ENCODE measurements around the gene OR6X1.

Gene OR6X1

DNA sequence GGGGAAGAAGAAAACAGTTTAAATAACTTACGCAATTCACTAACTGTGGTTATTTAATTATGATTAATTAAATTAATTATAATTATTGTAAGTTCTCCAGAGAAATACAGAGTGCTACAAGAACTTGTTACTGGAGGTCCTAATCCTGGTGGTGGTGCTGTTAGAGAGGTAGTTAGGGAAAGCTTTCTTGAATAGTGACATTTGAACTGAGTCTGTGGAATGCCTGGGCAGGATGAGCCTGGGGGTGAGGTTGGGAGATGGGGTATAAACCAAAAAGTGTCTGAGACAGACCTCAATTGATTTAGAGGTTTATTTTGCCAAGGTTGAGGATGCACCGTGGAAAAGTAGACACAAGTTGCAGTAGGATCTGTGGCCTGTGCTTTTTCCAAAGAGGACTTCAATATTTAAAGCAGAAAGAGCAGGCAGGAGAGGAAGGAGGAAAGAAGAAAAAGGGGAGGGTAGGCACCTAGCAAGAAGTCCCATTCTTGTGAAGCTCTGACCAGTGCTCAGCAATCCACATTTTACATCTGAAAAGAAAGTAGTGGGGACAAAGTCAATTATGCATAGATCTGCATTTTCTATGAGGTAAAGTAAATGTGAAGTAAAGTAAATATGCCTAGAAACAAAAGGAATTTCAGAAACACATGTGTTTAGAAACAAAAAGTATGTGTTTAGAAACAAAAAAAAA is 8.4 kb downstream of the OR6X1 start:
- Histone ChIP-seq H3K36me3 (ENCODE audit: insufficient read depth, low read length) (no peaks in the 10 kb centered on the region), H3F3A (ENCODE audit: low read depth) (no peaks in the 10 kb centered on the region), H3K4me1 (ENCODE audit: insufficient read depth, low read length, poor library complexity, severe bottlenecking) (peaks cover 8% of the 10 kb centered on the region), H3K4me3 (ENCODE audit: low read length, poor library complexity, severe bottlenecking) (no peak overlapping the region), H2AFZ (ENCODE audit: low read length) (no peak overlapping the region), H4K20me1 (ENCODE audit: insufficient read depth, low read length, poor library complexity, severe bottlenecking) (no peaks in the 10 kb centered on the region), H3K4me2 (ENCODE audit: low read depth, low read length, poor library complexity, severe bottlenecking) (no peak overlapping the region), H3K27me3 (ENCODE audit: insufficient read depth, low read length, poor library complexity, severe bottlenecking) (peaks cover 7% of the 10 kb centered on the region), H3K9me3 (ENCODE audit: insufficient read depth, low read depth, low read length) (no peaks in the 10 kb centered on the region), H3K9me2 (replicated peaks; ENCODE audit: low read depth, low read length) (no peaks in the 10 kb centered on the region), H3K9ac (ENCODE audit: low read depth, low read length, poor library complexity, severe bottlenecking) (no peak overlapping the region), H3K79me2 (ENCODE audit: insufficient read depth, low read length) (peaks cover 4% of the 10 kb centered on the region)
- TF ChIP-seq, protein P1, sequence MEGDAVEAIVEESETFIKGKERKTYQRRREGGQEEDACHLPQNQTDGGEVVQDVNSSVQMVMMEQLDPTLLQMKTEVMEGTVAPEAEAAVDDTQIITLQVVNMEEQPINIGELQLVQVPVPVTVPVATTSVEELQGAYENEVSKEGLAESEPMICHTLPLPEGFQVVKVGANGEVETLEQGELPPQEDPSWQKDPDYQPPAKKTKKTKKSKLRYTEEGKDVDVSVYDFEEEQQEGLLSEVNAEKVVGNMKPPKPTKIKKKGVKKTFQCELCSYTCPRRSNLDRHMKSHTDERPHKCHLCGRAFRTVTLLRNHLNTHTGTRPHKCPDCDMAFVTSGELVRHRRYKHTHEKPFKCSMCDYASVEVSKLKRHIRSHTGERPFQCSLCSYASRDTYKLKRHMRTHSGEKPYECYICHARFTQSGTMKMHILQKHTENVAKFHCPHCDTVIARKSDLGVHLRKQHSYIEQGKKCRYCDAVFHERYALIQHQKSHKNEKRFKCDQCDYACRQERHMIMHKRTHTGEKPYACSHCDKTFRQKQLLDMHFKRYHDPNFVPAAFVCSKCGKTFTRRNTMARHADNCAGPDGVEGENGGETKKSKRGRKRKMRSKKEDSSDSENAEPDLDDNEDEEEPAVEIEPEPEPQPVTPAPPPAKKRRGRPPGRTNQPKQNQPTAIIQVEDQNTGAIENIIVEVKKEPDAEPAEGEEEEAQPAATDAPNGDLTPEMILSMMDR (conservative IDR thresholded peaks at IDR 0.05; ENCODE audit: low read length), result no peak
- no peak for TF ChIP-seq EZH2phosphoT487 (IDR thresholded peaks at IDR 0.05; ENCODE audit: borderline replicate concordance)

- peak overlapping the region; percentile 81 for H3K4me3 ChIP-seq (ENCODE audit: low read length, poor library complexity, severe bottlenecking)
- H3K79me2 ChIP-seq (ENCODE audit: insufficient read depth, low read length), result peaks cover 36% of the 10 kb centered on the region
- no peaks in the 10 kb centered on the region for H3F3A ChIP-seq (ENCODE audit: low read depth)
- H3K36me3 ChIP-seq (ENCODE audit: insufficient read depth, low read length), result peaks cover 3% of the 10 kb centered on the region; the same call in 1 of the 2 replicates
- peak overlapping the region; percentile 80 for H3K4me2 ChIP-seq (ENCODE audit: low read depth, low read length, poor library complexity, severe bottlenecking)
- H3K9ac ChIP-seq (ENCODE audit: low read depth, low read length, poor library complexity, severe bottlenecking), result peak overlapping the region; percentile 91
- TF ChIP-seq, protein P1 (conservative IDR thresholded peaks at IDR 0.05; ENCODE audit: low read length), result no peak
- H3K9me2 ChIP-seq (replicated peaks; ENCODE audit: low read depth, low read length), result no peaks in the 10 kb centered on the region
- H3K4me1 ChIP-seq (ENCODE audit: insufficient read depth, low read length, poor library complexity, severe bottlenecking), result peaks cover 32% of the 10 kb centered on the region
- peaks cover 7% of the 10 kb centered on the region for H3K27me3 ChIP-seq (ENCODE audit: insufficient read depth, low read length, poor library complexity, severe bottlenecking)
- H4K20me1 ChIP-seq (ENCODE audit: insufficient read depth, low read length, poor library complexity, severe bottlenecking), result peaks cover 10% of the 10 kb centered on the region
- 0 out of 2 replicates have a peak overlapping the region, but pooled peaks have one; percentile 95 for H2AFZ ChIP-seq (ENCODE audit: low read length)
- no peaks in the 10 kb centered on the region for H3K9me3 ChIP-seq (ENCODE audit: insufficient read depth, low read depth, low read length)
These were observed 11.6 kb downstream of the OR6X1 start for GRCh38 chr11:123742724-123743120.

DNA sequence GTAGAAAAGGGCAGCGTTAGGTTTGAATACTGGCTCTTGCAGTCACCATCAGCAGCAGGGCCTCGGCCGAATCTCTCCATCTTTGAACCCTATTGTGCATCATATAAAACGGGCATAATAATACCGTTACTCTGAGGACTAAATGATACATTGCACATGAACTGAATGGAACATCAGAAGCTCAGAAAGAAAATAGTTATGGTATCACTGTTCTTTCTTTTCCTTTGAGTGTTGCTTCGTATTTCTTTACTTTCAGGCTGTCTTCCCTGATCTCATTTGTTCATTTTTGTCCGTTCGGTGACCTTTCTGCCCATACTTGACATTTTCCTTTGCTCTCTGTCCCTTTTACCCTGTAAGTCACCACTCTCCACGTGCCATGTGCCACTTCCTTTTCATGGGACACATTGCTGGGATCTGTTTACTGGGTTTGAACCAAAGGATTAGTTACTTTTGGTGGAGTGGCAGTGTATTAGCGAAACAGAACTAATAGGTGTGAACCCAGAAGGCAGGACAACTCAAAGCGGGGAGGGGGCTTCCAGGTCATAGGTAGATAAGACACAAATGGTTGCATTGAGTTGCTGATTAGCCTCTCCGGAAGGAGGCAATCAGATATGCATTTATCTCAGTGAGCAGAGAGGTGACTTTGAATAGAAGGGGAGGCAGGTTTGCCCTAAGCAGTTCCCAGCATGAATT is 12.1 kb downstream of the OR6X1 start:
- peaks cover 32% of the 10 kb centered on the region for H3K4me1 ChIP-seq (ENCODE audit: insufficient read depth, low read length, poor library complexity, severe bottlenecking)
- peaks cover 41% of the 10 kb centered on the region for H3K79me2 ChIP-seq (ENCODE audit: insufficient read depth, low read length)
- peak overlapping the region; percentile 91 for H3K9ac ChIP-seq (ENCODE audit: low read depth, low read length, poor library complexity, severe bottlenecking)
- H3K36me3 ChIP-seq (ENCODE audit: insufficient read depth, low read length), result peaks cover 6% of the 10 kb centered on the region; the same call in 1 of the 2 replicates
- H2AFZ ChIP-seq (ENCODE audit: low read length), result peak overlapping the region; percentile 95
- no peaks in the 10 kb centered on the region for H3K9me3 ChIP-seq (ENCODE audit: insufficient read depth, low read depth, low read length)
- H3K4me2 ChIP-seq (ENCODE audit: low read depth, low read length, poor library complexity, severe bottlenecking), result peak overlapping the region; percentile 80
- H3K27me3 ChIP-seq (ENCODE audit: insufficient read depth, low read length, poor library complexity, severe bottlenecking), result peaks cover 7% of the 10 kb centered on the region
- H3F3A ChIP-seq (ENCODE audit: low read depth), result no peaks in the 10 kb centered on the region
- peak overlapping the region; percentile 81 for H3K4me3 ChIP-seq (ENCODE audit: low read length, poor library complexity, severe bottlenecking)
- H4K20me1 ChIP-seq (ENCODE audit: insufficient read depth, low read length, poor library complexity, severe bottlenecking), result peaks cover 10% of the 10 kb centered on the region
- no peaks in the 10 kb centered on the region for H3K9me2 ChIP-seq (replicated peaks; ENCODE audit: low read depth, low read length)
- TF ChIP-seq EZH2phosphoT487 (IDR thresholded peaks at IDR 0.05; ENCODE audit: borderline replicate concordance), result no peak
- TF ChIP-seq, protein P1 (conservative IDR thresholded peaks at IDR 0.05; ENCODE audit: low read length), result no peak
